Cerebellar cortex (tissue), 1 donor: ENCODE results near the gene UBN2.
A peak's percentile ranks its signal among the peaks of the same experiment; 100 is the strongest.
"Not testable (repeated sequence)": the region's sequence is repeated elsewhere in the genome, so short reads cannot be mapped to it uniquely, and the experiment has no call there.

Experiments used
- DNase-seq: peaks from one replicate; pipeline ENCODE4 v3.0.0-alpha.2; 2015; ENCODE audit warnings: low spot score

The UBN2 gene

DNA sequence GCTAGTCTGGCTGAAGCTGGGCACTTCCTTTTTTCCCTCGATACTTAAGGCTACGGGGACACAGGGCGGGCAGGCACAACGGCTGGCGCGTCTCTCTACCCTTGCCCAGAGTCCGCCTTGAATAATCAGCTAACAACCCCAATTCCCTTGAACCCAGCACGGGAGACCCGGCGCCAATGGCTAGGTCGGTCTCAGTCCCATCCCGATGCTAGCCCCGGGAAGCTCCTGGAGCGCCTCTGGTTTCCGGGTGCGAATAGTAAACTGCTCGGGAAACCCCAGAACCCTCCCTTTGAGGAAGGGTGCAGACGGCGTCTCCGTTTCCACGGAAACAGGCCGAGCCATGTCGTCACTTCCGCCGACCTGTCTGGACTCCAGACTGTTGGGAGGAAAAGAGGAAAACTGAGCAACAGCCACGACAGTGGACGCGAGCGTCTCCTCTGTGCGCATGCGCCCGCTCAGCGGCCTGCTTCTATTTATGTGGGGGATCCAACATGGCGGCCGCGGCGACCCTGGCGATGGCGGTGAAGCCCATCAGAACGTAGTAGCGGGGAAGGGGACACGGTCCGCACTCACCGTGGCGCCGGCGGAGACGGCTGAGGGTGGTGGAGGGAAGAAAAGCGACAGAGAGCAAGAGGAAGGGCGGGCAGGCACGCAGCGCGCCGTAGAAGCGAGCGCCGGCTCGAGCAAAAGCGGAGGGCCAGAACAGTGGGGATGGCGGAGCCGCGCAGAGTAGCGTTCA is at the start of gene UBN2:
Gene UBN2 (plus strand): TSS at position 464 of the 739 bp plus-strand sequence. CDS start 248 bp downstream, at position 712.
- peak; percentile 99 for DNase-seq

DNA sequence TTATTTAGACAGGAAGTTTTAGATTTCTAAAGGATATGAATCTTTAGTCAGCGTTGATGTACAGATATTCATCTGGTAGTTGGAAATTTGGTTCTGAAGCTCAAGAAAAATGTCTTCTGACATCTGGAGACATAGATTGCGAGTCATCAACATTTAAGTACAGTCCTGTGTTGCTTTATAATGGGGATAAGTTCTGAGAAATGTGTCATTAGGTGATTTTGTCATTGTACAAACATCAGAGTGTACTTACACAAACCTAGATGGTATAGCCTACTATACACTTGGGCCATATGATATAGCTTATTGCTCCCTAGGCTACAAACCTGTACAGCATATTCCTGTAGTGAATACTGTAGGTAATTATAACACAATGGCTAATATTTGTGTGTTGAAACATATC is 49.6 kb upstream of the UBN2 start:
- DNase-seq = no peak

GRCh38 chr7:139182363-139182762 is 48.7 kb upstream of the UBN2 start:
- no peak for DNase-seq

GRCh38 chr7:139183251-139183650 is 47.8 kb upstream of the UBN2 start:
- no peak for DNase-seq

DNA sequence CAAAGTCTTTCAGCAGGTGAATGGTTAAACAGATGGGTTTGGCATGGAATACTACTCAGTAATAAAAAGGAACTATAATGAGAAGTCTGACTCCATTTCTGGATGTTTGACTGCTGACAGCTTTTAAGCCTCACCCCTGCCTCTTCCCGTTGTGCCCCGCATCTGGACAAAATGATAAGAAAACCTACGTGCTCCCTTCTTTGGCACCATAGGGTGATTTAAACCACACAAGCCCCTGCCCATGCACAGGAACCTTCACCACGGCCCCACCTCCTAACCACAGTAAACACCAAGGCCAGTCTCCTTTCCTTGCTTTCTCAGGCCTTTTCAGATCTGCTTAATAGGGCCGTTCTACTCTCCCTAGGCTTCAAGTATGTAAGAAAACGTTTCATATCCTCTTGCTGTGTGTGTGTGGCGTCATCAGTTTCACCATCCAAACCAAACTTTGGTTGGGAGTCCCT is 47.1 kb upstream of the UBN2 start:
- DNase-seq = no peak

GRCh38 chr7:139186146-139186545 is 44.9 kb upstream of the UBN2 start:
- DNase-seq = no peak

GRCh38 chr7:139189357-139189756 is 41.7 kb upstream of the UBN2 start:
- DNase-seq = no peak

GRCh38 chr7:139192014-139192706 is 38.9 kb upstream of the UBN2 start:
- no peak for DNase-seq

DNA sequence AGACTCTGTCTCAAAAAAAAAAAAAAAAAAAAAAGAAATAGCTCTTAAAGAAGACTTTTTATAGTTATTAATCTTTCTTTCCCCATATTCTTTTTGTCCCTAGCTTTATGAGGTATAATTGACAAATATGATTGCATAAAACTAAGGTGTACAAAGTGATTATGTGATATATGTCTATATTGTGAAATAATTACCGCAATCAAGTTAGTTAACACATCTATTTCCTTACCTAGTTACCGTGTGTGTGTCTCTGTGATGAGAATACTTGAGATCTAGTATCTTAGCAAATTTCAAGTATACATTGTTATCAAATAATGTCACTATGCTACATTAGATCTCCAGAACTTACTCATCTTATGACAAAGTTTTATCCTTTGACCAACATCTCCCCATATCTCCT is 30.7 kb upstream of the UBN2 start:
- DNase-seq = no peak

DNA sequence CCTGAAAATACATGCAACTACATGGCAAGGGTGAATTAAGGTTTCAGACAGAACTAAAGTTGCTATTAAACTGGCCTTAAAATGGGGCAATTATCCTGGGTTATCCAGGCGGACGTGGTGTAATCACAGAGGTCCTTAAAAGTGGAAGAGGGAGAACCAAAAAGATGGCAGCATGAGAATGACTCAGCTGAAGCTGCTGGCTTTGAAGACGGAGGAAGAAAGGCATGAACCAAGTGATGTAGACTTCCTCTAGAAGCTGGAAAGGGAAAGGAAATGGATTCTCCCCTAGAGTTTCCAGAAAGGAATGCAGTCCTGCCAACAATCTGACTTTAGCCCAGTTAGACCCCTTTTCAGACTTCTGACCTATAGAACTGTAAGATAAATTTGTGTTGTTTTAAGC is 27.0 kb upstream of the UBN2 start:
- DNase-seq = no peak

DNA sequence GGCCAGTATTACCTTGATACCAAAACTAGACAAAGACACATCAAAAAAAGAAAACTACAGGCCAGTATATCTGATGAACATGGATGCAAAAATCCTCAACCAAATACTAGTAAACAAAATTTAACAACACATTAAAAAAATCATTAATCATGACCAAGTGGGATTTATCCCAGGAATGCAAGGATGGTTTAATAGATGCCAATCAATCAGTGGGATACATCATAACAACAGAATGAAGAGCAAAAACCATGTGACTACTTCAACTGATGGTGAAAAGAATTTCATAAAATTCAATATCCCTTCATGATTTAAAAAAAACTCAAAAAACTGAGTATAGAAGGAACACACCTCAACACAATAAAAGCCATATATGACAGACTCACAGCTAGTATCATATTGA is 25.2 kb upstream of the UBN2 start:
- no peak for DNase-seq

DNA sequence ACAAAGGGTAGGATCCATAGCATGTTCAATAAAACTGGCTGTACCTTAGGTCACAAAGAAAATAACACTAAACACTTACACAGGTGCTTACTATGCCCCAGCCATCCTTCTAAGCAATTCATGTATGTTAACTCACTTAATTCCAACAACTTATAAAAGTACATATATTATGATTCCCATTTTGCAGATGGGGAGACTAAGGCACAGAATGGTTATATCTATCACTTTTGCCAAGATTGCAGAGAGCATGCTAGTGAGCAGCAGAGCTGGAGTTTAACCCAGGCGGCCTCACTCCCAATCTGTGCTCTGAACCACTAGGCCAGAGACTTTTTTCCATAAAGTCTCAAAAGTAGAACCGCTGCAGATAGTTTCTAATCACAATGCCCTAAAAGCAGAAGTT is 18.9 kb upstream of the UBN2 start:
- no peak for DNase-seq

DNA sequence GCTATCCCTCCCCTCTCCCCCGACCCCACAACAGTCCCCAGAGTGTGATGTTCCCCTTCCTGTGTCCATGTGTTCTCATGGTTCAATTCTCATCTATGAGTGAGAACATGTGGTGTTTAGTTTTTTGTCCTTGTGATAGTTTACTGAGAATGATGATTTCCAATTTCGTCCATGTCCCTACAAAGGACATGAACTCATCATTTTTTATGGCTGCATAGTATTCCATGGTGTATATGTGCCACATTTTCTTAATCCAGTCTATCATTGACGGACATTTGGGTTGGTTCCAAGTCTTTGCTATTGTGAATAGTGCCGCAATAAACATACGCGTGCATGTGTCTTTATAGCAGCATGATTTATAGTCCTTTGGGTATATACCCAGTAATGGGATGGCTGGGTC is 17.5 kb upstream of the UBN2 start:
- not testable (repeated sequence) for DNase-seq

GRCh38 chr7:139218173-139218572 is 12.9 kb upstream of the UBN2 start:
- DNase-seq = no peak

- DNase-seq = no peak
Measured at GRCh38 chr7:139224219-139224618, 6.8 kb upstream of the UBN2 start.

DNA sequence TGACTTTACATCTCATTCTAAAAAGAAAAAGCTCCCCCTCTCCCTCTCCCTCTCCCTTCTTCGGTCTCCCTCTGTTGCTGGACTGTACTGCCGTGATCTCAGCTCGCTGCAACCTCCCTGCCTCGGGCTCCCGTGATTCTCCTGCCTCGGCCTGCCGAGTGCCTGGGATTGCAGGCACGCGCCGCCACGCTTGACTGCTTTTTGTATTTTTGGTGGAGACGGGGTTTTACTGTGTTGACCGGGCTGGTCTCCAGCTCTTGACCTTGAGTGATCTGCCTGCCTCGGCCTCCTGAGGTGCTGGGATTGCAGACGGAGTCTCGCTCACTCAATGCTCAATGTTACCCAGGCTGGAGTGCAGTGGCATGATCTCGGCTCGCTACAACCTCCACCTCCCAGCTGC is 6.2 kb upstream of the UBN2 start:
- DNase-seq = not testable (repeated sequence)

DNA sequence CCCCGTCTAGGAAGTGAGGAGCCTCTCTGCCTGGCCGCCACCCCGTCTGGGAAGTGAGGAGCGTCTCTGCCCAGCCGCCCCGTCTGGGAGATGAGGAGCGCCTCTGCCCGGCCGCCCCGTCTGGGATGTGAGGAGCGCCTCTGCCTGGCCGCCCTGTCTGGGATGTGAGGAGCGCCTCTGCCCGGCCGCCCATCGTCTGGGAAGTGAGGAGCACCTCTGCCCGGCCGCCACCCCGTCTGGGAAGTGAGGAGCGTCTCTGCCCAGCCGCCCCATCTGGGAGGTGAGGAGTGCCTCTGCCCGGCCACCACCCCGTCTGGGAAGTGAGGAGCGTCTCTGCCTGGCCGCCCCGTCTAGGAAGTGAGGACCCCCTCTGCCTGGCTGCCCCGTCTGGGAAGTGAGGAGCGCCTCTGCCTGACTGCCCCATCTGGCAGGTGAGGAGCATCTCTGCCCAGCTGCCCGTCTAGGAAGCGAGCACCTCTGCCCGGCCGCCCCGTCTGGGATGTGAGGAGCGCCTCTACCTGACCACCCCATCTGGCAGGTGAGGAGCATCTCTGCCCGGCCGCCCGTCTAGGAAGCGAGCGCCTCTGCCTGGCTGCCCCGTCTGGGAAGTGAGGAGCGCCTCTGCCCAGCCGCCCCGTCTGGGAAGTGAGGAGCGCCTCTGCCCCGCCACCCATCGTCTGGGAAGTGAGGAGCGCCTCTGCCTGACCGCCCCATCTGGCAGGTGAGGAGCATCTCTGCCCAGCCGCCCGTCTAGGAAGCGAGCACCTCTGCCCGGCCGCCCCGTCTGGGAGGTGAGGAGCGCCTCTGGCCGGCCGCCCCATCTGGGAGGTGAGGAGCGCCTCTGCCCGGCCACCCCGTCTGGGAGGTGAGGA is 5.5 kb upstream of the UBN2 start:
- DNase-seq = not testable (repeated sequence)

- DNase-seq = not testable (repeated sequence)
Measured at GRCh38 chr7:139226158-139226515, 4.9 kb upstream of the UBN2 start.

DNA sequence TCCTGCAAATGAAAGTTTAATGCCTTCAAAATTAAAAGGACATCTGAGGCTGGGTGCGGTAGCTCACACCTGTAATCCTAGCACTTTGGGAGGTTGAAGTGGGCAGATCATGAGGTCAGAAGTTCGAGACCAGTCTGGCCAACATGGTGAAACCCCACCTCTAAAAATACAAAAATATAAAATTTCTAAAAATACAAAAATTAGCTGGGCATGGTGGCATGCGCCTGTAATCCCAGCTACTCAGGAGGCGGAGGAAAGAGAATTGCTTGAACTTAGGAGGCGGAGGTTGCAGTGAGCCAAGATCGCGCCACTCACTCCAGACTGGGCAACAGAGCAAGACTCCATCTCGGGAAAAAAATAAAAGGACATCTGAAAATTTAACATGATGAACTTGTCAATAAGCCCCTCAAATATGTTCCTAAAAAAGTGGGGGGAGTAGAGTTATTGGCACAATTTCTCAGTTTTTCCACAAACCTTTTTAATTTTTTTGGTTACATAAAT is 4.0 kb upstream of the UBN2 start:
- not testable (repeated sequence) for DNase-seq

DNA sequence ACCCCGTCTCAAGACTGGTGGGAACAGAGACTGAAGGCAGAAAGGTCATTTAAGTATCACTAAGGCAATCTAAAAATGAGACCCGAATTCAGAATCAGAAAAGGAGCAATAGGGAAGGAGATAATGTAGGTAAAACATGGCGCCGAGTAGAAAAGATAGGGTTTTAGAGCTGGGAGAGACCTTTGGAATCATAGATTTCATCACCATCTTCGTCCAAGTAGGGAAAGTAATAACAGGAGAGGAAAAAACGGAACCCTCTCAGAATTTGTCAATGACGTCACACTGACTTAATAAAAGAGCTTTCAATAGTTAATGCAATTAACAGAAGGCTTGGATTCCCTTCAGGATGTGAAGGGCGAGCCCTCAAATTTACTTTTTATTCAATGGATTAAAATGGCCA is 1.0 kb upstream of the UBN2 start:
- no peak for DNase-seq

- no peak for DNase-seq
Measured at GRCh38 chr7:139230484-139230773, 608 bp upstream of the UBN2 start.

DNA sequence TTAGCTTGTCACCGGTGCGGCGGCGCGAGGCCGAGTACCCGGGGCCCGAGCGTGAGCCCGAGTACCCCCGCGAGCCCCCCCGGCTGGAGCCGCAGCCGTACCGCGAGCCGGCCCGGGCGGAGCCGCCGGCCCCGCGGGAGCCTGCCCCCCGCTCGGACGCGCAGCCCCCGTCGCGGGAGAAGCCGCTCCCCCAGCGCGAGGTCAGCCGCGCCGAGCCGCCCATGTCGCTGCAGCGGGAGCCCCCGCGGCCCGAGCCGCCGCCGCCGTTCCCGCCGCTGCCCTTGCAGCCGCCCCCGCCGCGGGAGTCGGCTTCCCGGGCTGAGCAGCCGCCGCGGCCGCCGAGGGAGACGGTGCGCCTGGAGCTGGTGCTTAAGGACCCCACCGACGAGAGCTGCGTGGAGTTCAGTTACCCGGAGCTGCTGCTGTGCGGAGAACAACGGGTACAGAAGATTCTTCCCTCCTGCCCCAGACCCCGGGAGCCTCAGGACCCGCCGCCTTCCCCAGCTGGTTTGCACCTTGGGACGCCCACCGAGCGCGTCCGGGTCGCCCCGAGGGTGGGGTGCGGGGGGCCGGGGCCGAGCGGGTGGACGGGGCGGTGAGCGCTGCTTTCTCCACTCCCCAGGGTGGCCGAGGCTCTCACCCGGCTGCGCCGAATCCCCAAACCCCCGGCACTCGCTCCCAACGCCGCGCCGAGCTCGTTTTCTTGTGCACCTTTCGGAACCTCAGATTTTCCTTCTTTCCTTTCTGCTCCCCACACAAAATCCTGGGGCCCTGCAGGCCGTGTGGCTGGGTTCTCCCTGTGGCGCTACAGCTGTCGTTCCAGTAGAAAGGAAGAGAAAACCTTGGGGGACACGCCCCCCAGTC is 708 bp downstream of the UBN2 start:
- peak; percentile 14 for DNase-seq
